Breast epithelium (tissue), 4 donors: ENCODE results near the gene OR5B21. TPM values are rescaled to one million over a fixed set of nuclear protein-coding genes. Genes with fewer than 3 reads are reported as not detected.

ENCODE experiments used
- DNase-seq, 2 donors: peaks; one replicate each; pipeline ENCODE4 v3.0.0-alpha.2; 2019; ENCODE audit warnings: low spot score in 2 of 2
- H3K27ac ChIP-seq, 2 donors: fragments of 200-600 bp; sonication (generic) in 1 of 2; one replicate each; pipeline ENCODE4 v1.5.1; 2016 to 2019; ENCODE audit warnings: mild to moderate bottlenecking in 1 of 2
- H3K27me3 ChIP-seq, 2 donors: fragments of 200-600 bp; sonication (generic) in 1 of 2; one replicate each; pipeline versions ENCODE4 v1.5.1 to v1.6.0; 2017 to 2019; ENCODE audit warnings: control low read depth in 1 of 2, mild to moderate bottlenecking in 1 of 2
- H3K36me3 ChIP-seq: fragments of 200-600 bp; one replicate; pipeline ENCODE4 v1.5.1; 2019
- H3K4me1 ChIP-seq, 2 donors: fragments of 200-600 bp; sonication (generic); one replicate each; pipeline ENCODE4 v1.5.1; 2016 to 2019; ENCODE audit warnings: control low read depth in 1 of 2
- H3K4me3 ChIP-seq, 3 donors: fragments of 200-600 bp; sonication (generic); 1 replicate in 2 of 3; 2 replicates in 1 of 3; pipeline ENCODE4 v1.5.1; 2016 to 2019; ENCODE audit warnings: mild to moderate bottlenecking in 3 of 3, moderate library complexity in 2 of 3
- H3K9me3 ChIP-seq, 2 donors: fragments of 200-600 bp; sonication (generic) in 1 of 2; one replicate each; pipeline ENCODE4 v1.5.1; 2016 to 2019; ENCODE audit warnings: control low read depth in 1 of 2
- CTCF ChIP-seq, 3 donors: fragments of 450-650 bp; IDR thresholded peaks; one replicate each; pipeline ENCODE4 v1.5.1; 2016 to 2017; ENCODE audit warnings: antibody characterized with exemption in 3 of 3, mild to moderate bottlenecking in 3 of 3, moderate library complexity in 3 of 3
- POLR2A ChIP-seq: fragments of 450-650 bp; IDR thresholded peaks from one replicate; pipeline ENCODE4 v1.6.1; 2016; ENCODE audit warnings: antibody characterized with exemption, mild to moderate bottlenecking, moderate library complexity
- POLR2AphosphoS5 ChIP-seq, 3 donors: sonication (generic); formaldehyde crosslinking; IDR thresholded peaks; one replicate each; pipeline ENCODE4 v1.6.1; 2017; ENCODE audit warnings: antibody characterized with exemption in 3 of 3
- intact Hi-C: fragments of 100-400 bp; cut with DNase I; formaldehyde crosslinking; loops from one replicate; pipeline ENCODE4 v1.15.1; 2023; ENCODE audit warnings: low total_unique reads
- total RNA-seq, 3 donors: library from RNA; depleted of rRNA; stranded (reverse); fragments of >200 nt; gene quantifications; one replicate each; pipeline ENCODE4 v1.1.0, GENCODE V29; 2016

Gene OR5B21
- not detected for total RNA-seq

GRCh38 chr11:58508005-58508404 is at the start of gene OR5B21:
Gene OR5B21, minus strand, starts transcription at chr11:58508105. Its CDS starts 0 bp downstream, at chr11:58508105.
- TF ChIP-seq CTCF (IDR thresholded peaks at IDR 0.05) (no peak), POLR2A (no peak), POLR2AphosphoS5 (IDR thresholded peaks at IDR 0.05) (no peak)
- Histone ChIP-seq H3K4me1 (no peaks in the 10 kb centered on the region), H3K9me3 (no peaks in the 10 kb centered on the region), H3K36me3 (no peaks in the 10 kb centered on the region), H3K27ac (no peak within 1 kb of the TSS), H3K27me3 (no peaks in the 10 kb centered on the region), H3K4me3 (no peak within 1 kb of the TSS)
- intact Hi-C loops = no loop called here
- no peak for DNase-seq

DNA sequence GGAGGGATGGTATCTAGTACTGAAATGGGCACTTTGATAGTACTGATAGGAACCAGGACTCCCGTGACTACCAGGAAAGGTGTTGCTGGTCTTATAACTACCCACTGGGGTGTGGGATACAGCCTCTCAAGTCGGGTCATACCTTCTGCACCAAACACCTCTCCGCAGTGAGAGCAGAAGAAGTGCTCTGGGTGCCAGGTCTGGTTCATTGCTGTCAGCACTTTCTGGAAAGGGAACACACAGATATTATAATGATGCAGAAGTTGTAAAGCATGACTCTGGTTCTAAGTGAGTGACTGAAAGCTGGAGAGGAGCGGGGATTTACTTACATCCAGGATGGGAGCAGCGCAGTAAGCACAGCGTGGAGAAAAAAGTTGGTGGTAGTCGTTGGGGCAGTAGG is 41.7 kb upstream of the OR5B21 start:
- no peak for TF ChIP-seq POLR2A
- TF ChIP-seq CTCF (IDR thresholded peaks at IDR 0.05) = no peak
- TF ChIP-seq POLR2AphosphoS5 (IDR thresholded peaks at IDR 0.05) = no peak
- intact Hi-C loops = no loop called here
- Histone ChIP-seq H3K27ac (no peak overlapping the region), H3K36me3 (peaks cover 15% of the 10 kb centered on the region), H3K27me3 (no peaks in the 10 kb centered on the region), H3K4me3 (no peak overlapping the region), H3K4me1 (no peaks in the 10 kb centered on the region), H3K9me3 (no peaks in the 10 kb centered on the region)
- no peak for DNase-seq

- H3K36me3 ChIP-seq = peaks cover 15% of the 10 kb centered on the region
- H3K27ac ChIP-seq = no peak overlapping the region
- no peak overlapping the region for H3K4me3 ChIP-seq
- DNase-seq = no peak
- TF ChIP-seq POLR2A = no peak
- TF ChIP-seq CTCF (IDR thresholded peaks at IDR 0.05) = no peak
- TF ChIP-seq POLR2AphosphoS5 (IDR thresholded peaks at IDR 0.05) = no peak
- H3K4me1 ChIP-seq = no peaks in the 10 kb centered on the region
- intact Hi-C loops = no loop called here
- H3K9me3 ChIP-seq = no peaks in the 10 kb centered on the region
- no peaks in the 10 kb centered on the region for H3K27me3 ChIP-seq
Observed at GRCh38 chr11:58546841-58547240, 38.9 kb upstream of the OR5B21 start.

DNA sequence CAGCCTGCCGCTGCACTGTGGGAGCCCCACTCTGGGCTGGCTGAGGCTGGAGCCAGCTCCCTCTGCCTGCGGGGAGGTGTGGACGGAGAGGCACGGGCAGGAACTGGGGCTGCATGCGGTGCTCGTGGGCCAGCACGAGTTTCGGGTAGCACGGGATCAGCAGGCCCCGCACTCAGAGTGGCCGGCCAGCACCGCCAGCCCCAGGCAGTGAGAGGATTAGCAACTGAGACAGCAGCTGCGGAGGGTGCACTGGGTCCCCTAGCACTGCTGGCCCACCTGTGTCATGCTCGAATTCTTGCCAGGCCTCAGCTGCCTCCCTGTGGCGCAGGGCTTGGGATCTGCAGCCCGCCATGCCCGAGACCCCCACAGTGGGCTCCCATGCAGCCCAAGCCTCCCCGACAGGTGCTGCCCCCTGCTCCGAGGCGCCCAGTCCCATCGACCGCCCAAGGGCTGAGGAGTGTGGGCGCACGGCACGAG is 24.0 kb upstream of the OR5B21 start:
- H3K36me3 ChIP-seq = no peaks in the 10 kb centered on the region
- TF ChIP-seq POLR2A (no peak), CTCF (IDR thresholded peaks at IDR 0.05) (no peak), POLR2AphosphoS5 (IDR thresholded peaks at IDR 0.05) (no peak)
- no peak overlapping the region for H3K27ac ChIP-seq
- DNase-seq = no peak
- no peaks in the 10 kb centered on the region for H3K9me3 ChIP-seq
- H3K4me3 ChIP-seq = no peak overlapping the region
- no peaks in the 10 kb centered on the region for H3K27me3 ChIP-seq
- intact Hi-C loops = no loop called here
- H3K4me1 ChIP-seq = no peaks in the 10 kb centered on the region

- DNase-seq = no peak
- Histone ChIP-seq H3K4me3 (no peak overlapping the region), H3K27ac (no peak overlapping the region), H3K27me3 (no peaks in the 10 kb centered on the region), H3K36me3 (no peaks in the 10 kb centered on the region), H3K4me1 (no peaks in the 10 kb centered on the region), H3K9me3 (no peaks in the 10 kb centered on the region)
- TF ChIP-seq POLR2A = no peak
- intact Hi-C loops = no loop called here
Observed at GRCh38 chr11:58530236-58530635, 22.3 kb upstream of the OR5B21 start.

- Histone ChIP-seq H3K27ac (no peak overlapping the region), H3K4me1 (no peaks in the 10 kb centered on the region), H3K27me3 (no peaks in the 10 kb centered on the region), H3K36me3 (no peaks in the 10 kb centered on the region), H3K9me3 (no peaks in the 10 kb centered on the region), H3K4me3 (no peak overlapping the region)
- TF ChIP-seq POLR2AphosphoS5 (IDR thresholded peaks at IDR 0.05) (no peak), POLR2A (no peak)
- intact Hi-C loops = no loop called here
- DNase-seq = no peak
Observed at GRCh38 chr11:58527429-58527828, 19.5 kb upstream of the OR5B21 start.
